K562 (cell line): ENCODE measurements around the gene TPK1. TPM values are rescaled to one million over a fixed set of nuclear protein-coding genes. Genes with fewer than 3 reads are reported as not detected.

Source experiments
- ATAC-seq: fragments of 200-7000 bp; cut with Tn5 transposase; 3 replicates; pipeline ENCODE4 v1.9.1; 2020; ENCODE audit warnings: moderate library complexity
- BruUV-seq: library from RNA; stranded (reverse); fragments of 400-500 nt; replicated peaks from 2 replicates; lab custom pipeline; 2021; lab: Mats Ljungman, UMichigan
- CTCF ChIA-PET: fragments of 300-600 bp; formaldehyde crosslinking; extraction: SDS; loops from one replicate; lab custom pipeline; 2021; ENCODE audit warnings: low intra/inter-chr PET ratio; lab: Yijun Ruan, JAX
- POLR2A ChIA-PET: fragments of 300-600, 350-650 bp; sonication (Branson Sonifier 250); formaldehyde crosslinking; extraction: SDS; loops from one replicate; lab custom pipeline; 2021; ENCODE audit warnings: antibody characterized with exemption, inconsistent platforms; lab: Yijun Ruan, JAX
- DNase-seq, 4 experiments: peaks; one replicate each; pipeline versions ENCODE4 v3.0.0 to v3.0.0-alpha.2; 2011 to 2018; ENCODE audit warnings: low spot score in 3 of 4, mixed read lengths in 3 of 4; ENCODE audit errors: extremely low read depth in 1 of 4
- FAIRE-seq: peaks from 2 replicates; lab custom pipeline; 2011; peaks lifted over from hg19 to GRCh38; lab: Jason Lieb, UNC
- H2AFZ ChIP-seq: 2 replicates; pipeline ENCODE4 v1.6.0; 2011; ENCODE audit warnings: low read depth, low read length, control low read depth, inconsistent platforms
- H3K27ac ChIP-seq: fragments of 200-600 bp; 3 replicates; pipeline ENCODE4 v1.8.0; 2011; ENCODE audit warnings: low read depth, mild to moderate bottlenecking, control low read depth, inconsistent platforms, low read length, moderate library complexity, mixed read lengths; ENCODE audit errors: extremely low read depth
- H3K27me3 ChIP-seq, 2 experiments: fragments of 300-600 bp in 1 of 2; 2 replicates in 1 of 2; 3 replicates in 1 of 2; pipeline versions ENCODE4 v1.6.0 to v1.8.0; 2011; ENCODE audit warnings: inconsistent platforms in 2 of 2, low read length in 2 of 2, mild to moderate bottlenecking in 1 of 2, mixed read lengths in 1 of 2, moderate library complexity in 1 of 2; ENCODE audit not compliant: control insufficient read depth in 2 of 2, insufficient read depth in 2 of 2
- H3K36me3 ChIP-seq: fragments of 300-600 bp; 3 replicates; pipeline ENCODE4 v1.8.0; 2011; ENCODE audit warnings: mild to moderate bottlenecking, low read length, inconsistent platforms; ENCODE audit not compliant: control insufficient read depth, insufficient read depth
- H3K4me1 ChIP-seq, 2 experiments: fragments of 200-600 bp in 1 of 2; replicated peaks in 1 of 2; 2 replicates in 1 of 2; 3 replicates in 1 of 2; pipeline versions ENCODE4 v1.5.1 to v1.8.0; 2011; ENCODE audit warnings: inconsistent platforms in 2 of 2, low read length in 2 of 2, mild to moderate bottlenecking in 1 of 2, mixed read lengths in 1 of 2, moderate library complexity in 1 of 2; ENCODE audit not compliant: control insufficient read depth in 2 of 2, insufficient read depth in 2 of 2
- H3K4me2 ChIP-seq: 2 replicates; pipeline ENCODE4 v1.6.1; 2011; ENCODE audit warnings: low read length, control low read depth, inconsistent platforms, mixed read lengths; ENCODE audit not compliant: insufficient read depth
- H3K4me3 ChIP-seq: fragments of 200-600 bp; sonication (generic), shearing (Covaris generic); 2 replicates; pipeline ENCODE4 v1.5.1; 2016; ENCODE audit warnings: control low read depth, inconsistent platforms
- H3K79me2 ChIP-seq: fragments of 200-600 bp; 3 replicates; pipeline ENCODE4 v1.8.0; 2011; ENCODE audit warnings: low read length, inconsistent platforms; ENCODE audit not compliant: control insufficient read depth, insufficient read depth
- H3K9ac ChIP-seq, 2 experiments: 2 replicates each; pipeline versions ENCODE4 v1.6.0 to v1.6.1; 2011; ENCODE audit warnings: low read depth in 2 of 2, low read length in 2 of 2, control low read depth in 1 of 2, inconsistent platforms in 1 of 2, mild to moderate bottlenecking in 1 of 2, mixed read lengths in 1 of 2; ENCODE audit not compliant: insufficient read depth in 1 of 2
- H3K9me1 ChIP-seq: one replicate; pipeline ENCODE4 v1.6.0; 2011; ENCODE audit warnings: inconsistent platforms, mild to moderate bottlenecking, low read length, moderate library complexity; ENCODE audit not compliant: control insufficient read depth, insufficient read depth
- H3K9me3 ChIP-seq: replicated peaks from 2 replicates; pipeline ENCODE4 v1.5.1; 2011; ENCODE audit warnings: low read depth, low read length, inconsistent platforms; ENCODE audit not compliant: control insufficient read depth, insufficient read depth
- H4K20me1 ChIP-seq: replicated peaks from 2 replicates; pipeline ENCODE4 v1.6.1; 2011; ENCODE audit warnings: low read length, inconsistent platforms, mixed read lengths; ENCODE audit not compliant: control insufficient read depth, insufficient read depth
- C11orf30 ChIP-seq: fragments of 450-650 bp; IDR thresholded peaks from 2 replicates; pipeline ENCODE4 v1.6.1; 2016; ENCODE audit warnings: low read depth, mild to moderate bottlenecking
- TBL1XR1 ChIP-seq, 2 experiments: IDR thresholded peaks; 2 replicates each; pipeline ENCODE4 v1.6.1; 2012; ENCODE audit warnings: improper control_type of control experiment in 2 of 2, low read length in 2 of 2, mild to moderate bottlenecking in 1 of 2
- TEAD1 ChIP-seq, 2 experiments: fragments of 450-650 bp in 1 of 2; sonication (generic) in 1 of 2; formaldehyde crosslinking; IDR thresholded peaks; 2 replicates each; pipeline versions ENCODE4 v1.4.0 to v1.8.0; 2020 to 2022; ENCODE audit warnings: mild to moderate bottlenecking in 2 of 2, missing genetic modification reagents in 1 of 2
- TGIF2 ChIP-seq: sonication (generic); formaldehyde crosslinking; IDR thresholded peaks from 2 replicates; pipeline ENCODE4 v1.8.1; 2022; ENCODE audit warnings: mild to moderate bottlenecking, missing genetic modification reagents, moderate library complexity
- YY1 ChIP-seq, 3 experiments: IDR thresholded peaks; 2 replicates each; pipeline ENCODE4 v1.6.1; 2011; ENCODE audit warnings: low read length in 2 of 3, mild to moderate bottlenecking in 2 of 3, moderate library complexity in 2 of 3, borderline replicate concordance in 1 of 3, control low read depth in 1 of 3, low read depth in 1 of 3; ENCODE audit not compliant: insufficient read depth in 3 of 3, insufficient replicate concordance in 2 of 3, control insufficient read depth in 1 of 3, insufficient read length in 1 of 3; ENCODE audit errors: extremely low read depth in 1 of 3
- WGBS: fragments of 100-300 bp; shearing (Covaris generic); methylation state at CpG from one replicate; pipeline ENCODE4 v1.1.6; 2016; ENCODE audit warnings: low coverage, mixed read lengths; ENCODE audit not compliant: insufficient coverage; ENCODE audit errors: missing lambda C conversion rate; 5-methylcytosine and 5-hydroxymethylcytosine counted together
- in situ Hi-C: fragments of 300-500 bp; cut with MboI; formaldehyde crosslinking; loops from 4 replicates; pipeline ENCODE4 v1.15.0; 2018; ENCODE audit warnings: inconsistent platforms, mixed read lengths
- intact Hi-C: fragments of 100-400 bp; cut with micrococcal nuclease; formaldehyde crosslinking; loops from 2 replicates; pipeline ENCODE4 v1.14.2; 2022
- polyA plus RNA-seq, 8 experiments: library from polyadenylated mRNA; depleted of rRNA in 4 of 8; stranded (reverse) in 5 of 8; unstranded in 3 of 8; fragments of >200 nt; fragmentation: Nextera tagmentation in 2 of 8; fragmentation: Illumina TruSeq in 1 of 8; extraction: Ambion mirVana in 2 of 8; extraction: Trizol in 1 of 8; gene quantifications; 2 replicates each; pipeline versions ENCODE4 v1.2.1 to v1.2.3, GENCODE V29; 2011 to 2014; ENCODE audit warnings: inconsistent platforms in 1 of 8, missing spikeins in 1 of 8
- total RNA-seq, 7 experiments: library from RNA; depleted of rRNA in 6 of 7; stranded (reverse); fragments of >200 nt in 6 of 7; fragmentation: Illumina TruSeq in 2 of 7; extraction: Trizol in 2 of 7; gene quantifications; 2 replicates each; pipeline versions ENCODE4 v1.2.1 to v1.2.3, GENCODE V29; 2011 to 2021; ENCODE audit warnings: low replicate concordance in 1 of 7
- TF ChIP-seq, protein P1 (sequence below): fragments of 250-450 bp; sonication (Bioruptor Pico); IDR thresholded peaks from 2 replicates; pipeline ENCODE4 v1.4.0; 2020

TPK1 gene
- total and polyA plus RNA-seq, 9 of the 15 experiments (the other 6 are each of a cell fraction or from before 2014, with no cell fraction given), result 5.1 to 16.2 (median 9.2) TPM

DNA sequence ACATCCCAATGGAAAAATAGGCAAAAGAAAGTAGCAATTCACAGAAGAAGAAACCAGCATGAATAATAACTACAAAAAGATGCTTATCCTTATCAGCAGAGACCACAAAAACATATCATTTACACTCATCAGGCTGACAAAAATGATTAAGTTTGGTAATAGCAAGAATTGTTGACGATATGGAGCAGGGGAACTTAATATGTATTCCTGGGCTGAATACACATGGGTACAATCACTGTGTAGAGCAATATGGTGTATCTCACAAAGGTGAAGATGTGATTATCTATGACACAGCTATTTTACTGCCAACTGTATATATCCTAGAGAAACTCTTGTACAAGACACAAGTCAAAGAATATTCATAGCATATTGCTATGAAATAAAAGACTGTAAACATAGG lies 290.5 kb downstream of the TPK1 start (continued):
- no peak for TF ChIP-seq TBL1XR1 (IDR thresholded peaks at IDR 0.05; ENCODE audit: low read length in 2 of 2)

DNA sequence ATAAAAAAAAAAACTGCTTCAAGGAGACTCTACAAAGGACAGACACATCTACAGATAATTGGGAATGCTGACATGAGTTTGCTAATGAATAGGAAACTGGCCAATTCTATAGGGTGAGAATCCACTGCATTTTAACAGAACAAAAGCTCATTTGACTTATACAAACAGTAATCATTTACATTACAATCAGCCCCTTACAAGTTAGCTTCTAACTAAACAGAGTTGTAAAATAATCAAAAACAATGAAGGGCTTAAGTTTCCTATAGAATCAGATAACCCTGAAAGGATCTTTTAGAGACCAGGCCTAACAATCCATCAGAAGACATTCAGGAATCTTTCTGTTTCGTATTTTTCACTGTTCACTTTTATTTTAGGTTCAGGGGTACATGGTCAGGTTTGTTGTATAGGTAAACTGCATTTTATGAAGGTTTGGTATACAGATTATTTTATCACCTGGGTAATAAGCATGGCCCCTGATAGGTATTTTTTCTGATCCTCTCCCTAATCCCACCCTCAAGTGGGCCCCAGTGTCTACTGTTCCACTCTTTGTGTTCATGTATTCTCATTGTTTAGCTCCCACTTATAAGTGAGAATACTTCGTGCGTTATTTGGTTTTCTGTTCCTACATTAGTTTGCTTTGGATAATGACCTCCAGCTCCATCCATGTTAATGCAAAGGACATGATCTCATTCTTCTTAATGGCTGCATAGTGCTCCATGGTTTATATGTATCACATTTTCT lies 301.0 kb downstream of the TPK1 start:
- in situ Hi-C loops, result no loop called here
- no peaks in the 10 kb centered on the region for H4K20me1 ChIP-seq
- FAIRE-seq (no peak), ATAC-seq (no peak), DNase-seq (no peak)
- H3K4me2 ChIP-seq, result no peak overlapping the region
- no peak overlapping the region for H3K4me3 ChIP-seq
- no peaks in the 10 kb centered on the region for H3K27me3 ChIP-seq
- no peaks in the 10 kb centered on the region for H3K79me2 ChIP-seq
- no TSS peak for BruUV-seq
- no peaks in the 10 kb centered on the region for H3K9me1 ChIP-seq
- H3K36me3 ChIP-seq, result no peaks in the 10 kb centered on the region
- POLR2A ChIA-PET, result no interaction called here
- no peaks in the 10 kb centered on the region for H3K9me3 ChIP-seq
- CTCF ChIA-PET, result no interaction called here
- 0% methylated on average over 3 of the region's 3 CpGs for WGBS
- H3K4me1 ChIP-seq, result no peaks in the 10 kb centered on the region
- H2AFZ ChIP-seq, result no peak overlapping the region
- H3K27ac ChIP-seq, result no peak overlapping the region
- TF ChIP-seq TGIF2 (CRISPR knock-in tag), result no peak
- no peak for TF ChIP-seq YY1 (IDR thresholded peaks at IDR 0.05; ENCODE audit: borderline replicate concordance in 1 of 3, control insufficient read depth in 1 of 3, extremely low read depth in 1 of 3, insufficient read depth in 3 of 3, insufficient read length in 1 of 3, insufficient replicate concordance in 2 of 3, low read depth in 1 of 3, low read length in 2 of 3)
- TF ChIP-seq TEAD1 (CRISPR knock-in tag; IDR thresholded peaks at IDR 0.05), result no peak
- TF ChIP-seq, protein P1, sequence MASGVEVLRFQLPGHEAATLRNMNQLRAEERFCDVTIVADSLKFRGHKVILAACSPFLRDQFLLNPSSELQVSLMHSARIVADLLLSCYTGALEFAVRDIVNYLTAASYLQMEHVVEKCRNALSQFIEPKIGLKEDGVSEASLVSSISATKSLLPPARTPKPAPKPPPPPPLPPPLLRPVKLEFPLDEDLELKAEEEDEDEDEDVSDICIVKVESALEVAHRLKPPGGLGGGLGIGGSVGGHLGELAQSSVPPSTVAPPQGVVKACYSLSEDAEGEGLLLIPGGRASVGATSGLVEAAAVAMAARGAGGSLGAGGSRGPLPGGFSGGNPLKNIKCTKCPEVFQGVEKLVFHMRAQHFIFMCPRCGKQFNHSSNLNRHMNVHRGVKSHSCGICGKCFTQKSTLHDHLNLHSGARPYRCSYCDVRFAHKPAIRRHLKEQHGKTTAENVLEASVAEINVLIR (CRISPR knock-in tag), result no peak
- no peak for TF ChIP-seq C11orf30
- TF ChIP-seq, all 486 proteins: peak for 0
- H3K9ac ChIP-seq, result no peak overlapping the region
- intact Hi-C loops, result no loop called here
